Aorta (tissue), 5 donors: ENCODE measurements around the gene TOM1L2. TPM values are rescaled to one million over a fixed set of nuclear protein-coding genes. Genes with fewer than 3 reads are reported as not detected.

Source experiments
- ATAC-seq: fragments of 200-7000 bp; cut with Tn5 transposase; one replicate; pipeline ENCODE4 v1.9.1; 2022; ENCODE audit warnings: moderate library complexity; ENCODE audit not compliant: low FRiP score
- DNase-seq, 2 donors: peaks; one replicate each; pipeline ENCODE4 v3.0.0-alpha.2; 2020
- H3K27ac ChIP-seq, 2 donors: one replicate each; pipeline ENCODE4 v1.5.1; 2013; ENCODE audit warnings: low read length in 2 of 2, mild to moderate bottlenecking in 2 of 2, moderate library complexity in 2 of 2, control low read depth in 1 of 2, inconsistent platforms in 1 of 2, low read depth in 1 of 2
- H3K27me3 ChIP-seq, 2 donors: one replicate each; pipeline ENCODE4 v1.6.1; 2013; ENCODE audit warnings: control low read depth in 1 of 2, low read length in 1 of 2, mild to moderate bottlenecking in 1 of 2, moderate library complexity in 1 of 2; ENCODE audit not compliant: insufficient read depth in 2 of 2, control insufficient read depth in 1 of 2
- H3K36me3 ChIP-seq, 2 donors: one replicate each; pipeline ENCODE4 v1.6.1; 2013; ENCODE audit warnings: control low read depth in 1 of 2, low read length in 1 of 2, mild to moderate bottlenecking in 1 of 2; ENCODE audit not compliant: insufficient read depth in 2 of 2, control insufficient read depth in 1 of 2
- H3K4me1 ChIP-seq, 2 donors: one replicate each; pipeline ENCODE4 v1.6.1; 2013; ENCODE audit warnings: low read length in 2 of 2, control low read depth in 1 of 2, mild to moderate bottlenecking in 1 of 2, moderate library complexity in 1 of 2; ENCODE audit not compliant: insufficient read depth in 2 of 2, control insufficient read depth in 1 of 2
- H3K4me3 ChIP-seq, 2 donors: one replicate each; pipeline ENCODE4 v1.5.1; 2013; ENCODE audit warnings: low read length in 2 of 2, control low read depth in 1 of 2, mild to moderate bottlenecking in 1 of 2
- H3K9me3 ChIP-seq: one replicate; pipeline ENCODE4 v1.6.1; 2013; ENCODE audit warnings: mild to moderate bottlenecking, low read length; ENCODE audit not compliant: control insufficient read depth
- WGBS, 2 donors: extraction: QIAGEN DNeasy Blood & Tissue Kit; methylation state at CpG; one replicate each; pipeline ENCODE4 v1.1.7; 2013; 5-methylcytosine and 5-hydroxymethylcytosine counted together
- intact Hi-C, 2 donors: fragments of 100-400 bp; cut with DNase I; formaldehyde crosslinking; loops; one replicate each; pipeline versions ENCODE4 v1.14.2 to v1.15.0; 2022
- long read RNA-seq, 2 donors: library from polyadenylated mRNA; unstranded; transcript quantifications; one replicate each; pipeline ENCODE4 v2.0.0, GENCODE V29; 2020 to 2021
- polyA plus RNA-seq, 2 donors: library from polyadenylated mRNA; stranded (reverse); fragments of 200-250 nt; gene quantifications; one replicate each; pipeline ENCODE4 v1.2.3, GENCODE V29; 2013
- total RNA-seq, 2 donors: library from RNA; stranded (reverse); fragmentation: NEBNext Ultra II Directional; extraction: Animal tissue kit (Norgen Biotek cat#: 25700); gene quantifications; one replicate each; pipeline ENCODE4 v1.2.1, GENCODE V29; 2021
- donor health status: healthy with polysubstance abuse.
- donor health status: Bipolar disorder and iron deficiency.
- donor health status: DM: no; HTN: no; CAD: no.
- donor health status: DM: no; HTN: no; CAD: no.
- donor health status: DM: yes; HTN: yes; CAD: no.

The TOM1L2 gene
- 10 to 100 TPM; 70.4 to 74.9 TPM for total RNA-seq
- 10 to 100 TPM; 11.9 to 39.1 TPM for polyA plus RNA-seq
- long read RNA-seq, donor 1, partial matches to known transcripts, result 10 of 115 reads
- long read RNA-seq, donor 1, other reads (novel, unspliced or antisense), result 101 of 115 reads
- long read RNA-seq, donor 2, full-length matches to known transcripts, result 1 of 48 reads
- long read RNA-seq, donor 2, partial matches to known transcripts, result 5 of 48 reads
- long read RNA-seq, donor 2, other reads (novel, unspliced or antisense), result 42 of 48 reads

DNA sequence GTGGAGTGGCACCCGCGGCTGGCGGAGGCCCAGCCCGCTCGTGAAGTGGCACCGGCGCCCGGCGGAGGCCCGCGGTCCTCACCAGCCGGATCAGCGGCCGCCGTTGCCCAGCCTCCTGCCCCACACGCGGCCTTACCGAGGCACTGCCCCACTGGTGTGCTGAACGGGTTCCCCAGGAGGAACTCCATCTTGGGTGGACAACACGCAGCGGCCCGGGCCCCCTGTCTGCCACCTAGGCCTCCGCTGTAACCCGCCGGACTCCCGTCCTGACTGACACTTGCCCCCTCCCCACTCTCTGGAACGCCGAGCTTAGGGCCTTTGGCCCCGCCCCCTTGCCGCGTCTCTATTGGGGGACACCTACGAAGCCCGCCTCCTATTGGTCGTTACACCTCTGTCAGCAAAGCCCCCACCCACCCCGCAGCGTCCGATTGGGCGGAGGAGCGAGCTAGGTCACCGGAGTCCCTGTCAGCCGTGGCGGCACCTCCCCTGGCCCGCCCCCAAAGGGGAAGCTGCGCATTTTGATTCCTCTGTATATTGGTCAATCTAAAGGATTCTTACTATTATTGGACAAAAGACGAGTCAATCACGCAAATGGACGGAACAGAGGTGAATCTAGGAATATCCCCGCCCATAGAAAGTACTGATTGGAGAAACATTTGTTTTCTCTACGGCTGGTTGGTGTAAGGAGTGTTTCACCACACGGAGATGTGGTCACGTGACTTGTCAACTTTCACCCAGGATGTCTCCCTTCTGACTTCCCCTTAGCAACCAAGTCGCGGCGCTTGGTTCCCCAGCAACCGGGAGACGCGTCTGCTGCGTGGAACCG is at the start of gene TOM1L2, which contains the start of gene DRC3:
Gene TOM1L2 (minus strand): TSS at position 275 of the 826 bp plus-strand sequence. CDS start 87 bp downstream, at position 188.
Gene DRC3 (plus strand): TSS at position 737 of the 826 bp plus-strand sequence. CDS start 4,737 bp downstream, outside the sequence.
- Histone ChIP-seq H3K27me3 (no peaks in the 10 kb centered on the region), H3K36me3 (no peaks in the 10 kb centered on the region), H3K27ac (peak within 1 kb of the TSS in 1 of 2 donors; percentile 88), H3K4me1 (no peaks in the 10 kb centered on the region), H3K4me3 (peak within 1 kb of the TSS; percentile 74 to 75), H3K9me3 (no peaks in the 10 kb centered on the region)
- ATAC-seq, result peak; percentile 99
- intact Hi-C loops, result loop anchor here (1.0 to 10.0 kb wide), 3 partner anchors 58 to 95 kb away; partner anchors contain the start of genes ATPAF2 (in 1 of the 2) and GID4 (in 1 of the 2)
- 0 to 1% methylated on average over 59 of the region's 59 CpGs for WGBS, 2 donors
- peak; percentile 100 for DNase-seq

DNA sequence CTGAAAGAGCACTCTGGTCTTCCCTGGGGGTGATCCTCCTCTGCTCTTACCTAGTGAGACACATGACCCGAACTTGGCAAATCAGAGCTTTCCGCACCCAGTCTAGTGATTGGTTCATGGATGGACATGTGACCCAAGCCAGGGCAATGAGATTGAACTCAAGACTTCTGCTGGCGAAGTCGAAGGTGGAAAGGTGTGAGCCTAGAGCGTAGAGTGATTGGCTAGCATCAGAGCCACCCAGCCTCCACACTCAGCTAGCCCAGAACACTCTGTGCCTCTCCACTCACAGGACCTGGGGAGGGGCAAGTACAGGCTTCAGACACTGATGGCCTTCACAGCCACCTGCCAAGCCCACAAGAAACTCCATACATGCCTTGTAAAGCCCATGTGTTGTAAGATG is 49.2 kb upstream of the TOM1L2 start:
- intact Hi-C loops, result no loop called here
- Histone ChIP-seq H3K27ac (no peak overlapping the region), H3K9me3 (no peaks in the 10 kb centered on the region), H3K4me1 (no peaks in the 10 kb centered on the region), H3K4me3 (no peak overlapping the region), H3K27me3 (no peaks in the 10 kb centered on the region), H3K36me3 (peaks cover 0 to 2% of the 10 kb centered on the region in 2 donors)
- ATAC-seq (no peak), DNase-seq (no peak)
- 92 to 95% methylated on average over 5 of the region's 5 CpGs for WGBS, 2 donors

DNA sequence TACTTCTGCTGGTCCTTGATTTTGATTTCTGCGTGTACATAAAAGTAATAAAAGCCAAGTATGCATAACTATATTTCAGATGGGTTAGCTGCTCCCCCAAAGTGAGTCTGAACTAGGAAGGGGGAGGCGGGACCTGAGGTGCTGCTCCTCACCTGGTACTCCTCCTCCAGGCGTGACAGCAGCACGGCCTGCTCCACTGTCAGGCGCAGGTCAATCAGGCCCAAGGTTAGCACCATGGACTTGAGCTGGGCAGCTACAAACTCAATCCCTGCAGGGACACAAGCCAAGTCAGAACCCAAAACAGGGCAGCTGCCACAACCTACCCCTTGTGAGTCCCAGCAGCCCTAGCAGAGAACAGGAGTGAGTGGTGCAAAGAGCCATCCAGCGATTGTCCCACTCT is 48.8 kb upstream of the TOM1L2 start:
- Histone ChIP-seq H3K27me3 (no peaks in the 10 kb centered on the region), H3K36me3 (peaks cover 0 to 1% of the 10 kb centered on the region in 2 donors), H3K4me1 (no peaks in the 10 kb centered on the region), H3K9me3 (no peaks in the 10 kb centered on the region), H3K27ac (no peak overlapping the region), H3K4me3 (no peak overlapping the region)
- DNase-seq (no peak), ATAC-seq (no peak)
- intact Hi-C loops, result no loop called here
- 97 to 98% methylated on average over 6 of the region's 6 CpGs for WGBS, 2 donors

DNA sequence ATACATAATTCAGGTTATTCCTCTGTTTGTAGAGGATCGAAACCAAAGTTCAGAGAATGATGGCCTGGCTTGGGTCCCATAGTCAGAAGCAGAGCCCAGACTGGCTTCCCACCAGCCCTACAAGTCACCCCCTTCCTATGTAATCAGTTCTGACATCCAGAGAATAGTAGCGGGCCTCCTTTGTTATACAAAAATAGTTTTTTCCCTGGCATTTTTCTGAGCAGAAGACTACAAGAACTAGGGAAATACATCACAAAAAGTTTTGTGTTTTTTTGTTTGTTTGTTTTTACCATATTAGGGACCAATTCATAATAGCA is 47.6 kb upstream of the TOM1L2 start:
- H3K36me3 ChIP-seq, result peaks cover 0 to 1% of the 10 kb centered on the region in 2 donors
- WGBS, 2 donors, result 72 to 81% methylated on average over 2 of the region's 2 CpGs
- no peak for DNase-seq

DNA sequence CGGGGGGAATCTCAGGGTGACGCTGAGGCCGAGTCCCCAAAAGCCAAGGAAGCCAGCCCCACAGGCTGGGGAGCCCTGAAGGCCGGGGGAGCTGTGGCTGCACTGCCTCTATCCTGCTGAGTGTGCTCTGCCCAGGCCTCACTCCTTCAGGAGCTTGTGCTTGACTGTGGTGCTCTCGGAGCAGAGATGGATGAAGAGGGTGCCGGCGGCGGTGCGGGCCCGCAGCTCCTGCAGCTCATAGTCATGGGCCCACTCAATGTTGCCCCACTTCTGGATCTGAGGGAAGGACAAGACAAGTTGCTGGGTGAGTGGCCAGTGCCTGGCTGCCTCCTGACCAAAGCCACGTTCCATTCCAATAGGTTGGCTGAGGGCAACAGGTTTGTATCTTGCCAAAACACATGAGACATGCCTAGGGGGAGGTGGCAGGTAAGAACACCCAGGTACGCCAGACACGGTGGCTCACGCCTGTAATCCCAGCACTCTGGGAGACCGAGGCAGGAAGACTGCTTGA is 46.3 kb upstream of the TOM1L2 start:
- Histone ChIP-seq H3K27me3 (no peaks in the 10 kb centered on the region), H3K36me3 (peaks cover 0 to 1% of the 10 kb centered on the region in 2 donors), H3K9me3 (no peaks in the 10 kb centered on the region), H3K27ac (no peak overlapping the region), H3K4me3 (no peak overlapping the region), H3K4me1 (no peaks in the 10 kb centered on the region)
- intact Hi-C loops, result no loop called here
- ATAC-seq (no peak), DNase-seq (no peak)
- 96 to 97% methylated on average over 15 of the region's 15 CpGs for WGBS, 2 donors

More for the DNA sequence above, 47.6 kb upstream of the TOM1L2 start:
- ATAC-seq, result no peak
- no peak overlapping the region for H3K27ac ChIP-seq
- no peaks in the 10 kb centered on the region for H3K9me3 ChIP-seq
- no peaks in the 10 kb centered on the region for H3K4me1 ChIP-seq
- no peak overlapping the region for H3K4me3 ChIP-seq
- H3K27me3 ChIP-seq, result no peaks in the 10 kb centered on the region
- intact Hi-C loops, result no loop called here

DNA sequence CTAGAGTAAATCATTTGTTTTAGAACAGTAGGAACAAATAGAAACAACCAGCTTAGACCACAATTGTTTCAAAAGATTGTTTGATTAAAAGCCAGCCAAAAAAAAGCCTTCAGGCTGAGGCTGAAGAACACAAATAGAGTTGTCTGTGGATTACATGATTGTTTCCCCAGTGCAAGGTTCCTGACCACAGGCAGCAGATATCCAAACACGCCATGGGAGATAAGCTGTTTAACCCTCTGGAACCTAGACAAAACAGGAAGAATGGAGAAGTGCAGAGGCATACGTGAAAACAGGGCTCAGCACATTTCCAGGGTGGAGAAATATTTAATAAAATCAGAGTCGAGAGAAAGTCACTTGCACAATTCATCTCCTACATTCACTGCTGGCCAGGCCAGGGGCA is 45.8 kb upstream of the TOM1L2 start:
- DNase-seq (no peak), ATAC-seq (no peak)
- H3K27me3 ChIP-seq, result no peaks in the 10 kb centered on the region
- 71 to 76% methylated on average over 3 of the region's 3 CpGs for WGBS, 2 donors
- H3K9me3 ChIP-seq, result no peaks in the 10 kb centered on the region
- no peaks in the 10 kb centered on the region for H3K4me1 ChIP-seq
- H3K4me3 ChIP-seq, result no peak overlapping the region
- no peak overlapping the region for H3K27ac ChIP-seq
- peaks cover 0 to 1% of the 10 kb centered on the region in 2 donors for H3K36me3 ChIP-seq
- intact Hi-C loops, result no loop called here

DNA sequence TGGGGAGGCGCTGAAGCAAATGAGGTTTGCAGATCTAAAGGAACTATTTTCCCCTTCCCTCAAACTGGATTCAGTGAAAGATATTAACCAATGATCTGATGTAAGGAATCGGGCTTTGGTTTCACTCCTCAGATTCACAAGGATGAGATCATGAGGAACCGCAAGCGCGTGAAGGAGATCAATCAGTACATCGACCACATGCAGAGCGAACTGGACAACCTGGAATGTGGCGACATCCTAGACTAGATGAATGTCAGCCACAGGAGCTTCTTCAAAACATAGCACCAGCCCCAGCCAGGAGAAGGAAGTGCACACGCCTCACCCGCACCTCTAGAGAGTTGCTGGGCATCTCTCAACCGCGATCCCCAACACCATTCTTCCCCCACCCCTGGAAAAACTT is 44.2 kb upstream of the TOM1L2 start:
- DNase-seq, result no peak
- intact Hi-C loops, result no loop called here
- Histone ChIP-seq H3K36me3 (peaks cover 0 to 1% of the 10 kb centered on the region in 2 donors), H3K4me1 (no peaks in the 10 kb centered on the region), H3K27ac (no peak overlapping the region), H3K9me3 (no peaks in the 10 kb centered on the region), H3K4me3 (no peak overlapping the region), H3K27me3 (no peaks in the 10 kb centered on the region)
- WGBS, 2 donors, result 95 to 98% methylated on average over 12 of the region's 12 CpGs
- ATAC-seq, result peak; percentile 10

DNA sequence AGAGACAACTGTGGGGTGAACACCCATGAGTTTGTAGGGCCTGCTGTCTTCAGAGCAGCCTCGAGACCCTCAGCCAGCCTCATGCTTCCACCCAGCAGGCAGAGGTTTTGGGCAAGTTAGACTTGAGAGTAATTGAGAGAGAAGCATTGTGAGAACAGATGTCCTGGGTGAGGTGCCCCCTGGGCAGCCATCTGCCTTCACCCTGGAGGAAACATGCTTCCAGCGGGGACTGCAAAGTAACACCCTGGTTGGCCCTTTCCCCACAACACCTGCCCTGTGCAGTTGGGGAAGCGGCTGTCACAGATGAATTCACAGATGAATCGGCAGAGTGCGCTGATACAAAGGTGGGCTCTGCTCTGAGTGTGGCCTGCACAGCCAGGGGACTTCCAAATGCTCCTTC is 43.4 kb upstream of the TOM1L2 start:
- Histone ChIP-seq H3K27ac (no peak overlapping the region), H3K4me1 (no peaks in the 10 kb centered on the region), H3K4me3 (no peak overlapping the region), H3K27me3 (no peaks in the 10 kb centered on the region), H3K9me3 (no peaks in the 10 kb centered on the region), H3K36me3 (peaks cover 0 to 1% of the 10 kb centered on the region in 2 donors)
- intact Hi-C loops, result no loop called here
- DNase-seq (no peak), ATAC-seq (no peak)
- WGBS, 2 donors, result 96 to 97% methylated on average over 5 of the region's 5 CpGs
